H9 (cell line): ENCODE measurements around the gene CFAP54. TPM values are rescaled to one million over a fixed set of nuclear protein-coding genes. Genes with fewer than 3 reads are reported as not detected.

Experiments used
- DNase-seq: peaks from one replicate; pipeline ENCODE4 v3.0.0-alpha.2; 2017
- H2AFZ ChIP-seq: one replicate; pipeline ENCODE4 v1.6.1; 2013; ENCODE audit warnings: mild to moderate bottlenecking, low read length, control low read depth, moderate library complexity
- H2AK5ac ChIP-seq: 2 replicates; pipeline ENCODE4 v1.6.1; 2013; ENCODE audit warnings: low read length, control low read depth, mixed read lengths; ENCODE audit not compliant: insufficient read length
- H2BK120ac ChIP-seq: one replicate; pipeline ENCODE4 v1.6.1; 2013; ENCODE audit warnings: low read depth, mild to moderate bottlenecking, low read length, control low read depth, inconsistent platforms; ENCODE audit not compliant: poor library complexity, severe bottlenecking
- H2BK12ac ChIP-seq: 2 replicates; pipeline ENCODE4 v1.6.1; 2013; ENCODE audit warnings: low read length, control low read depth, mixed read lengths, low read depth; ENCODE audit not compliant: insufficient read length
- H2BK15ac ChIP-seq: 2 replicates; pipeline ENCODE4 v1.6.1; 2013; ENCODE audit warnings: low read depth, low read length, control low read depth
- H2BK20ac ChIP-seq: one replicate; pipeline ENCODE4 v1.6.1; 2013; ENCODE audit warnings: low read depth, mild to moderate bottlenecking, low read length, control low read depth, inconsistent platforms; ENCODE audit not compliant: poor library complexity, severe bottlenecking
- H2BK5ac ChIP-seq: 2 replicates; pipeline ENCODE4 v1.6.1; 2013; ENCODE audit warnings: low read length, control low read depth, mixed read lengths; ENCODE audit not compliant: insufficient read length
- H3K14ac ChIP-seq: 2 replicates; pipeline ENCODE4 v1.6.1; 2013; ENCODE audit warnings: low read length, control low read depth; ENCODE audit not compliant: insufficient read depth
- H3K18ac ChIP-seq: 2 replicates; pipeline ENCODE4 v1.6.1; 2013; ENCODE audit warnings: low read depth, mild to moderate bottlenecking, mixed read lengths, low read length, control low read depth; ENCODE audit not compliant: insufficient read length
- H3K23ac ChIP-seq: 2 replicates; pipeline ENCODE4 v1.6.1; 2013; ENCODE audit warnings: low read length, control low read depth, mixed read lengths, low read depth; ENCODE audit not compliant: insufficient read length
- H3K23me2 ChIP-seq: 2 replicates; pipeline ENCODE4 v1.6.1; 2013; ENCODE audit warnings: low read depth, mild to moderate bottlenecking, mixed read lengths, low read length, control low read depth; ENCODE audit not compliant: insufficient read length, poor library complexity, severe bottlenecking
- H3K27ac ChIP-seq: 2 replicates; pipeline ENCODE4 v1.5.1; 2013; ENCODE audit warnings: low read length, control low read depth, mixed read lengths, low read depth; ENCODE audit not compliant: insufficient read length
- H3K27me3 ChIP-seq: 2 replicates; pipeline ENCODE4 v1.6.1; 2013; ENCODE audit warnings: low read length, control low read depth, inconsistent platforms; ENCODE audit not compliant: insufficient read depth
- H3K4ac ChIP-seq: 2 replicates; pipeline ENCODE4 v1.6.1; 2013; ENCODE audit warnings: low read depth, mild to moderate bottlenecking, control low read depth, inconsistent platforms, low read length, moderate library complexity
- H3K4me1 ChIP-seq: 2 replicates; pipeline ENCODE4 v1.6.1; 2013; ENCODE audit warnings: low read length, control low read depth, inconsistent platforms; ENCODE audit not compliant: insufficient read depth
- H3K4me2 ChIP-seq: 2 replicates; pipeline ENCODE4 v1.6.1; 2013; ENCODE audit warnings: low read length, control low read depth, mixed read lengths; ENCODE audit not compliant: insufficient read length, insufficient read depth
- H3K56ac ChIP-seq: 2 replicates; pipeline ENCODE4 v1.6.1; 2013; ENCODE audit warnings: low read depth, mild to moderate bottlenecking, mixed read lengths, low read length, control low read depth; ENCODE audit not compliant: insufficient read length
- H3K79me1 ChIP-seq: 2 replicates; pipeline ENCODE4 v1.6.1; 2013; ENCODE audit warnings: low read depth, mild to moderate bottlenecking, moderate library complexity, low read length, control low read depth, inconsistent platforms; ENCODE audit not compliant: insufficient read depth, poor library complexity, severe bottlenecking
- H3K79me2 ChIP-seq: 2 replicates; pipeline ENCODE4 v1.6.1; 2013; ENCODE audit warnings: low read length, control low read depth, inconsistent platforms; ENCODE audit not compliant: insufficient read depth
- H3K9ac ChIP-seq: 2 replicates; pipeline ENCODE4 v1.6.1; 2013; ENCODE audit warnings: low read length, control low read depth, mixed read lengths; ENCODE audit not compliant: insufficient read length; ENCODE audit errors: extremely low read depth
- H3K9me3 ChIP-seq: one replicate; pipeline ENCODE4 v1.6.1; 2013; ENCODE audit warnings: low read depth, low read length, inconsistent platforms; ENCODE audit not compliant: control insufficient read depth
- H3T11ph ChIP-seq: one replicate; pipeline ENCODE4 v1.6.1; 2013; ENCODE audit warnings: mild to moderate bottlenecking, low read length, control low read depth, inconsistent platforms
- H4K20me1 ChIP-seq: one replicate; pipeline ENCODE4 v1.6.1; 2013; ENCODE audit not compliant: control insufficient read depth, insufficient read length, insufficient read depth
- H4K5ac ChIP-seq: 2 replicates; pipeline ENCODE4 v1.6.1; 2013; ENCODE audit warnings: low read depth, mild to moderate bottlenecking, mixed read lengths, low read length, control low read depth; ENCODE audit not compliant: insufficient read length
- H4K8ac ChIP-seq: replicated peaks from 2 replicates; pipeline ENCODE4 v1.6.1; 2013; ENCODE audit warnings: low read length, control low read depth, mixed read lengths, low read depth; ENCODE audit not compliant: insufficient read length
- H4K91ac ChIP-seq: 2 replicates; pipeline ENCODE4 v1.6.1; 2013; ENCODE audit warnings: low read depth, mild to moderate bottlenecking, moderate library complexity, mixed read lengths, low read length, control low read depth; ENCODE audit not compliant: insufficient read length
- H3K27ac Mint-ChIP-seq, 3 experiments: 2 replicates in 2 of 3; 3 replicates in 1 of 3; pipeline ENCODE4 v1.8.0; 2020 to 2021; ENCODE audit warnings: mixed read lengths in 3 of 3, mild to moderate bottlenecking in 1 of 3, moderate library complexity in 1 of 3
- H3K27me3 Mint-ChIP-seq: 2 replicates; pipeline ENCODE4 v1.8.0; 2021; ENCODE audit warnings: low read depth, mild to moderate bottlenecking, moderate library complexity, mixed read lengths
- H3K36me3 Mint-ChIP-seq, 3 experiments: 2 replicates in 2 of 3; 3 replicates in 1 of 3; pipeline ENCODE4 v1.8.0; 2020 to 2021; ENCODE audit warnings: low read depth in 3 of 3, mixed read lengths in 3 of 3; ENCODE audit not compliant: insufficient read depth in 1 of 3
- H3K4me1 Mint-ChIP-seq, 2 experiments: 2 replicates each; pipeline ENCODE4 v1.8.0; 2020; ENCODE audit warnings: mixed read lengths in 2 of 2
- H3K4me3 Mint-ChIP-seq, 2 experiments: 2 replicates in 1 of 2; 3 replicates in 1 of 2; pipeline ENCODE4 v1.8.0; 2020 to 2021; ENCODE audit warnings: mild to moderate bottlenecking in 2 of 2, mixed read lengths in 2 of 2, moderate library complexity in 1 of 2
- H3K9me3 Mint-ChIP-seq, 2 experiments: 2 replicates in 1 of 2; 3 replicates in 1 of 2; pipeline ENCODE4 v1.8.0; 2020; ENCODE audit warnings: mild to moderate bottlenecking in 2 of 2, mixed read lengths in 2 of 2, moderate library complexity in 1 of 2
- WGBS: extraction: QIAGEN DNeasy Blood & Tissue Kit; methylation state at CpG from one replicate; pipeline ENCODE4 v1.1.7; 2013; ENCODE audit warnings: missing lambda C conversion rate, low lambda C conversion rate, mixed read lengths; ENCODE audit not compliant: insufficient read length; ENCODE audit errors: extremely low coverage; 5-methylcytosine and 5-hydroxymethylcytosine counted together
- total RNA-seq: library from RNA; stranded (reverse); gene quantifications from 2 replicates; pipeline ENCODE4 v1.2.1, GENCODE V29; 2021
- TF ChIP-seq, protein P1 (sequence below): fragments of 200-600 bp; sonication (generic); conservative IDR thresholded peaks from 3 replicates; pipeline ENCODE4 v1.8.0; 2021; ENCODE audit warnings: antibody characterized with exemption, mild to moderate bottlenecking

CFAP54 gene
- total RNA-seq, 1 experiment from 2014 or later, result 0.24 TPM

DNA sequence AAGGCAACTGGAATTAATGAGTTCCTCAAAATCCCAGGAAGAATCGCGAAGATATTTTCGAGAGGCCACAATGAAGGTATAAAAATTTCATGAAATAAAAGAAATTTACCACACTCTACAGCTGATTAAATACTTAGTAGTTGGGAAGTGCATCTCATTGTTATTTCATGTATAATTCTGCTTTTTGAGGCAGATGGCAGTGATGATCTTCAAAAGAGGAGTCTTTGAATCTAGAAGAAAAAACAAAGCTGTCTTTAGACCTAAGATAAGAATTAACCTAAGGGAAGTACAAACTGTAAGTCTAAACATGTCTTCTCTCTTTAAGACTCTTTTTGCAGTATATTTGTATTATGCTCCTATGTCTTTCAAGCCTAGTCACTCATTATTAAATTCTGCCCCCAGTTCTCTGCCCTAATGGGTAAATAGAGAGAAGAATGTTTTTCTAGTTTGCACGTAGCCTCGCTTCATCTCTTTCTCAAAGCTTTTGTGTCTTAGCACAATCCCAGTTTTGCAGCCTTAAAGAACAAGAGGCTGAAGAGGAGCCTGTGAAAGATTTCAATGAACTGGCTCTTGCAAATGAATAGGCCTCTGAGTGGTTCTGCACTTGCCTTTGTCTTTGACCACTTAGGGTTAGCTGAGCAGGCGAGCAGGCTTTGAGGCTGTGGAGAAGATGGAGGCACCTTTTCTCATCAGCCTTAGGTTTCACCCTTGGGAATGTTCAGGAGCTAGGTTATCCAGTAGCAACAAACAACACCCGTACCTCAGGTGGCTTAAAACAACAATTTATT, 32.7 kb downstream of the CFAP54 start:
- Mint-ChIP-seq H3K27ac (peak overlapping the region; percentile 61 to 89 (median 65); a peak in 6 of 7 replicates), H3K4me3 (no peak overlapping the region; a peak in 2 of 5 replicates), H3K36me3 (no peaks in the 10 kb centered on the region), H3K27me3 (no peaks in the 10 kb centered on the region), H3K4me1 (peaks cover 23 to 26% of the 10 kb centered on the region in 2 experiments), H3K9me3 (no peaks in the 10 kb centered on the region; a peak in 1 of 5 replicates)
- Histone ChIP-seq H3K9me3 (no peaks in the 10 kb centered on the region), H4K91ac (no peak overlapping the region), H3K27ac (no peak overlapping the region), H3T11ph (no peak overlapping the region), H4K20me1 (no peaks in the 10 kb centered on the region), H3K79me2 (no peaks in the 10 kb centered on the region), H3K23me2 (no peaks in the 10 kb centered on the region), H2BK120ac (no peak overlapping the region), H4K8ac (no peak overlapping the region), H3K23ac (no peak overlapping the region), H3K4me1 (0 out of 2 replicates have a peak, but pooled peaks cover 4% of the 10 kb centered on the region), H2AFZ (no peak overlapping the region), H2AK5ac (no peak overlapping the region), H3K14ac (no peak overlapping the region), H3K4me2 (no peak overlapping the region), H3K79me1 (no peaks in the 10 kb centered on the region), H2BK15ac (no peak overlapping the region), H3K18ac (no peak overlapping the region), H2BK20ac (no peak overlapping the region), H3K56ac (no peak overlapping the region), H2BK12ac (no peak overlapping the region), H3K4ac (no peak overlapping the region), H2BK5ac (no peak overlapping the region), H4K5ac (no peak overlapping the region), H3K27me3 (no peaks in the 10 kb centered on the region), H3K9ac (no peak overlapping the region)
- peak; percentile 66 for DNase-seq
- TF ChIP-seq, protein P1, sequence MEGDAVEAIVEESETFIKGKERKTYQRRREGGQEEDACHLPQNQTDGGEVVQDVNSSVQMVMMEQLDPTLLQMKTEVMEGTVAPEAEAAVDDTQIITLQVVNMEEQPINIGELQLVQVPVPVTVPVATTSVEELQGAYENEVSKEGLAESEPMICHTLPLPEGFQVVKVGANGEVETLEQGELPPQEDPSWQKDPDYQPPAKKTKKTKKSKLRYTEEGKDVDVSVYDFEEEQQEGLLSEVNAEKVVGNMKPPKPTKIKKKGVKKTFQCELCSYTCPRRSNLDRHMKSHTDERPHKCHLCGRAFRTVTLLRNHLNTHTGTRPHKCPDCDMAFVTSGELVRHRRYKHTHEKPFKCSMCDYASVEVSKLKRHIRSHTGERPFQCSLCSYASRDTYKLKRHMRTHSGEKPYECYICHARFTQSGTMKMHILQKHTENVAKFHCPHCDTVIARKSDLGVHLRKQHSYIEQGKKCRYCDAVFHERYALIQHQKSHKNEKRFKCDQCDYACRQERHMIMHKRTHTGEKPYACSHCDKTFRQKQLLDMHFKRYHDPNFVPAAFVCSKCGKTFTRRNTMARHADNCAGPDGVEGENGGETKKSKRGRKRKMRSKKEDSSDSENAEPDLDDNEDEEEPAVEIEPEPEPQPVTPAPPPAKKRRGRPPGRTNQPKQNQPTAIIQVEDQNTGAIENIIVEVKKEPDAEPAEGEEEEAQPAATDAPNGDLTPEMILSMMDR, result no peak
- no CpG with 5 or more reads among the region's 7 CpGs for WGBS
